NCI-H2227 (cell line): Measurements from ENCODE around the gene INVS.

Source experiments
- DNase-seq: peaks from one replicate; lab custom pipeline; 2025; ENCODE audit not compliant: unreplicated experiment; lab: John Stamatoyannopoulos, UW

Gene INVS

GRCh38 chr9:100267211-100267610 is 168.2 kb downstream of the INVS start:
- no peak for DNase-seq

GRCh38 chr9:100268271-100268670 is 169.2 kb downstream of the INVS start:
- DNase-seq = no peak

GRCh38 chr9:100269656-100270055 is 170.6 kb downstream of the INVS start:
- DNase-seq = no peak

- DNase-seq = no peak
Measured at GRCh38 chr9:100277166-100277979, 178.3 kb downstream of the INVS start.

GRCh38 chr9:100281066-100281465 is 182.0 kb downstream of the INVS start:
- no peak for DNase-seq

GRCh38 chr9:100281676-100282387 is 182.8 kb downstream of the INVS start:
- DNase-seq = no peak

- no peak for DNase-seq
Measured at GRCh38 chr9:100282388-100282719, 183.3 kb downstream of the INVS start.

GRCh38 chr9:100284247-100284646 is 185.2 kb downstream of the INVS start:
- DNase-seq = no peak

GRCh38 chr9:100285080-100285479 is 186.0 kb downstream of the INVS start:
- no peak for DNase-seq

GRCh38 chr9:100285601-100286000 is 186.6 kb downstream of the INVS start:
- DNase-seq = no peak

GRCh38 chr9:100286257-100286656 is 187.2 kb downstream of the INVS start:
- DNase-seq = no peak

- no peak for DNase-seq
Measured at GRCh38 chr9:100287186-100287585, 188.1 kb downstream of the INVS start.

GRCh38 chr9:100290714-100291113 is 191.7 kb downstream of the INVS start:
- DNase-seq = no peak

GRCh38 chr9:100292414-100292813 is 193.4 kb downstream of the INVS start:
- no peak for DNase-seq

- DNase-seq = no peak
Measured at GRCh38 chr9:100294341-100294740, 195.3 kb downstream of the INVS start.

- DNase-seq = no peak
Measured at GRCh38 chr9:100294806-100295205, 195.8 kb downstream of the INVS start.

GRCh38 chr9:100295240-100295639 is 196.2 kb downstream of the INVS start:
- no peak for DNase-seq

- no peak for DNase-seq
Measured at GRCh38 chr9:100296407-100296806, 197.4 kb downstream of the INVS start.

- no peak for DNase-seq
Measured at GRCh38 chr9:100298378-100298777, 199.3 kb downstream of the INVS start.

GRCh38 chr9:100303747-100304146 is 204.7 kb downstream of the INVS start:
- no peak for DNase-seq

- DNase-seq = no peak
Measured at GRCh38 chr9:100306283-100306682, 207.2 kb downstream of the INVS start.

GRCh38 chr9:100307080-100307479 is 208.0 kb downstream of the INVS start:
- DNase-seq = no peak
